Peyer's patch (tissue), 4 donors: Measurements from ENCODE around the gene AGTPBP1.
"Not testable (repeated sequence)": the region's sequence is repeated elsewhere in the genome, so short reads cannot be mapped to it uniquely, and the experiment has no call there.

ENCODE experiments used
- CTCF ChIP-seq, 6 experiments: fragments of 450-650 bp in 4 of 6; fragments of 200-600 bp in 2 of 6; sonication (generic) in 1 of 6; IDR thresholded peaks; one replicate each; pipeline ENCODE4 v1.5.1; 2017 to 2019; ENCODE audit warnings: antibody characterized with exemption in 6 of 6, mild to moderate bottlenecking in 3 of 6, moderate library complexity in 1 of 6
- POLR2A ChIP-seq, 2 donors: fragments of 450-650 bp; IDR thresholded peaks; one replicate each; pipeline ENCODE4 v1.5.1; 2017; ENCODE audit warnings: antibody characterized with exemption in 2 of 2, mild to moderate bottlenecking in 2 of 2, moderate library complexity in 2 of 2

- not testable (repeated sequence) for TF ChIP-seq CTCF, POLR2A (IDR thresholded peaks at IDR 0.05)
Observed at GRCh38 chr9:85773844-85774243, 32.1 kb upstream of the AGTPBP1 start.
